GM23338 (cell line): ENCODE data around the gene CUX1. TPM values are rescaled to one million over a fixed set of nuclear protein-coding genes. Genes with fewer than 3 reads are reported as not detected.
"Not testable (repeated sequence)": the region's sequence is repeated elsewhere in the genome, so short reads cannot be mapped to it uniquely, and the experiment has no call there.

Experiments used
- ATAC-seq: fragments of 200-7000 bp; cut with Tn5 transposase; 3 replicates; pipeline ENCODE4 v1.9.1; 2020
- DNase-seq: peaks from one replicate; pipeline ENCODE4 v3.0.0-alpha.2; 2015; ENCODE audit warnings: low spot score
- H2AFZ ChIP-seq: fragments of 200-600 bp; sonication (generic); 2 replicates; pipeline ENCODE4 v1.8.0; 2016; ENCODE audit warnings: antibody characterized with exemption, mild to moderate bottlenecking, moderate library complexity
- H3F3A ChIP-seq: fragments of 200-600 bp; sonication (generic); replicated peaks from 2 replicates; pipeline ENCODE4 v1.8.0; 2017; ENCODE audit warnings: antibody characterized with exemption, mixed run types, low read depth
- H3K27ac ChIP-seq: fragments of 200-600 bp; sonication (generic); 2 replicates; pipeline ENCODE4 v1.6.1; 2016; ENCODE audit warnings: low read depth
- H3K27me3 ChIP-seq: fragments of 200-600 bp; sonication (generic); 2 replicates; pipeline ENCODE4 v1.8.0; 2016; ENCODE audit warnings: mild to moderate bottlenecking, mixed run types, moderate library complexity; ENCODE audit not compliant: insufficient read depth
- H3K36me3 ChIP-seq: fragments of 200-600 bp; sonication (generic); 2 replicates; pipeline ENCODE4 v1.8.0; 2016; ENCODE audit warnings: mild to moderate bottlenecking; ENCODE audit not compliant: insufficient read depth
- H3K4me1 ChIP-seq: fragments of 200-600 bp; sonication (generic); 2 replicates; pipeline ENCODE4 v1.8.0; 2016; ENCODE audit warnings: mild to moderate bottlenecking, moderate library complexity; ENCODE audit not compliant: insufficient read depth
- H3K4me2 ChIP-seq: fragments of 200-600 bp; sonication (generic); 2 replicates; pipeline ENCODE4 v1.7.1; 2017; ENCODE audit warnings: mixed run types
- H3K4me3 ChIP-seq: fragments of 200-600 bp; sonication (generic); 2 replicates; pipeline ENCODE4 v1.6.1; 2016; ENCODE audit warnings: mixed run types
- H3K79me2 ChIP-seq: fragments of 200-600 bp; sonication (generic); replicated peaks from 2 replicates; pipeline ENCODE4 v1.8.0; 2017; ENCODE audit warnings: mild to moderate bottlenecking; ENCODE audit not compliant: insufficient read depth
- H3K9me2 ChIP-seq: fragments of 200-600 bp; sonication (generic); 2 replicates; pipeline ENCODE4 v1.8.0; 2017; ENCODE audit not compliant: insufficient read depth
- H4K20me1 ChIP-seq: fragments of 200-600 bp; sonication (generic); replicated peaks from 2 replicates; pipeline ENCODE4 v1.8.0; 2017; ENCODE audit warnings: mild to moderate bottlenecking; ENCODE audit not compliant: insufficient read depth
- H3K27ac Mint-ChIP-seq: 2 replicates; pipeline ENCODE4 v1.8.0; 2020; ENCODE audit warnings: inconsistent platforms, mild to moderate bottlenecking, moderate library complexity, mixed read lengths
- H3K27me3 Mint-ChIP-seq: 3 replicates; pipeline ENCODE4 v1.8.0; 2022; ENCODE audit warnings: low read depth, mild to moderate bottlenecking, moderate library complexity, mixed read lengths, inconsistent platforms; ENCODE audit not compliant: insufficient read depth, poor library complexity
- H3K36me3 Mint-ChIP-seq: 3 replicates; pipeline ENCODE4 v1.8.0; 2021; ENCODE audit warnings: low read depth, mild to moderate bottlenecking, inconsistent platforms, moderate library complexity, mixed read lengths
- H3K4me1 Mint-ChIP-seq: 3 replicates; pipeline ENCODE4 v1.8.0; 2020; ENCODE audit warnings: mild to moderate bottlenecking, inconsistent platforms, mixed read lengths
- H3K4me3 Mint-ChIP-seq: 3 replicates; pipeline ENCODE4 v1.8.0; 2021; ENCODE audit warnings: moderate library complexity, mild to moderate bottlenecking, inconsistent platforms, mixed read lengths
- H3K9me3 Mint-ChIP-seq: 3 replicates; pipeline ENCODE4 v1.8.0; 2020; ENCODE audit warnings: moderate library complexity, mild to moderate bottlenecking, inconsistent platforms, mixed read lengths
- CREB1 ChIP-seq: fragments of 250-450 bp; sonication (Bioruptor Pico); IDR thresholded peaks from 2 replicates; pipeline ENCODE4 v1.5.0; 2020; ENCODE audit warnings: low read depth, mild to moderate bottlenecking, moderate library complexity
- CTCF ChIP-seq, 2 experiments: fragments of 200-600 bp in 1 of 2; sonication (generic) in 1 of 2; conservative IDR thresholded peaks; 2 replicates each; pipeline versions ENCODE4 v1.5.1 to v1.6.1; 2016 to 2017; ENCODE audit warnings: antibody characterized with exemption in 2 of 2, low read depth in 2 of 2, mild to moderate bottlenecking in 2 of 2, moderate library complexity in 1 of 2
- ETS1 ChIP-seq: IDR thresholded peaks from 2 replicates; pipeline ENCODE4 v1.6.1; 2016; ENCODE audit warnings: antibody characterized with exemption
- EZH2phosphoT487 ChIP-seq: fragments of 200-600 bp; sonication (generic); IDR thresholded peaks from one replicate; pipeline ENCODE4 v1.8.1; 2018; ENCODE audit warnings: antibody characterized with exemption; ENCODE audit not compliant: unreplicated experiment
- JUNB ChIP-seq: IDR thresholded peaks from one replicate; pipeline ENCODE4 v1.6.1; 2016; ENCODE audit warnings: antibody characterized with exemption; ENCODE audit not compliant: unreplicated experiment
- POLR2AphosphoS5 ChIP-seq: IDR thresholded peaks from 2 replicates; pipeline ENCODE4 v1.6.1; 2016; ENCODE audit warnings: antibody characterized with exemption, low read depth
- REST ChIP-seq: IDR thresholded peaks from one replicate; pipeline ENCODE4 v1.6.1; 2018; ENCODE audit warnings: antibody characterized with exemption; ENCODE audit not compliant: unreplicated experiment
- STAT1 ChIP-seq: IDR thresholded peaks from one replicate; pipeline ENCODE4 v1.6.1; 2016; ENCODE audit warnings: antibody characterized with exemption; ENCODE audit not compliant: unreplicated experiment
- ZNF331 ChIP-seq: fragments of 250-450 bp; sonication (Bioruptor Pico); IDR thresholded peaks from 2 replicates; pipeline ENCODE4 v1.5.0; 2020; ENCODE audit warnings: low read depth, mild to moderate bottlenecking, moderate library complexity
- ZNF462 ChIP-seq: fragments of 250-450 bp; sonication (Bioruptor Pico); IDR thresholded peaks from 2 replicates; pipeline ENCODE4 v1.5.0; 2020; ENCODE audit warnings: mild to moderate bottlenecking, moderate library complexity
- polyA plus RNA-seq: library from polyadenylated mRNA; unstranded; fragments of >200 nt; fragmentation: Nextera tagmentation; extraction: Ambion mirVana; gene quantifications from 2 replicates; pipeline ENCODE4 v1.2.1, GENCODE V29; 2016
- total RNA-seq: library from RNA; depleted of rRNA; stranded (reverse); fragments of >200 nt; shearing (Covaris generic); gene quantifications from 2 replicates; pipeline ENCODE4 v1.2.3, GENCODE V29; 2014

Gene CUX1
- total and polyA plus RNA-seq, 2 experiments from 2014 or later = 49.9 to 64.0 TPM

DNA sequence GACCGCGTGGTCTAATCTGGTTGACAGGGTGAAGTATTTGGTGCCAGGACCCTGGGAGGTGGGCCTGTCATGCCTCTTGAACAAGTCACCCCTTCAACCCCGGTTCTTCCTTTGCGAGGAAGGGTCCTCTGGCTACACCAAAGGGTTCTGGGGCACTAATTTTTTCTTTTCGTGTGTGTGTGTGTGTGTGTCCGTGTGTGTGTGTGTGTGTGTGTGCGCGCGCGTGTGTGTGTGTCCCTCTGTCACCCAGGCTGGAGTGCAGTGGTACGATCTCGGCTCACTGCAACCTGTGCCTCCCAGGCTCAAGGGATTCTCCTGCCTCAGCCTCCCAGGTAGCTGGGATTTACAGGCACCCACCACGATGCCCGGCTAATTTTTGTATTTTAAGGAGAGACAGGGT lies 483.9 kb downstream of the CUX1 start:
- peaks cover 21% of the 10 kb centered on the region for H4K20me1 ChIP-seq
- not testable (repeated sequence) for H3K4me1 Mint-ChIP-seq, H3K27ac ChIP-seq, H3K27ac Mint-ChIP-seq, H3K4me3 ChIP-seq, H3K4me1 ChIP-seq, H3K79me2 ChIP-seq, H2AFZ ChIP-seq, H3K36me3 Mint-ChIP-seq, H3K4me2 ChIP-seq, H3K27me3 ChIP-seq, H3F3A ChIP-seq, H3K9me3 Mint-ChIP-seq, H3K36me3 ChIP-seq, H3K9me2 ChIP-seq, DNase-seq, H3K4me3 Mint-ChIP-seq, ATAC-seq
- H3K27me3 Mint-ChIP-seq = peaks cover 17% of the 10 kb centered on the region

GRCh38 chr7:102302025-102302424 lies 484.6 kb downstream of the CUX1 start:
- Mint-ChIP-seq H3K27me3 (peaks cover 14% of the 10 kb centered on the region), H3K9me3 (no peaks in the 10 kb centered on the region), H3K4me3 (no peak overlapping the region), H3K36me3 (no peaks in the 10 kb centered on the region), H3K27ac (no peak overlapping the region), H3K4me1 (peaks cover 6% of the 10 kb centered on the region)
- Histone ChIP-seq H2AFZ (no peak overlapping the region), H3K27me3 (peaks cover 5% of the 10 kb centered on the region; the same call in 1 of the 2 replicates), H3F3A (0 out of 2 replicates have a peak, but pooled peaks cover 5% of the 10 kb centered on the region), H3K9me2 (no peaks in the 10 kb centered on the region), H3K4me1 (peaks cover 5% of the 10 kb centered on the region; the same call in 1 of the 2 replicates), H3K36me3 (no peaks in the 10 kb centered on the region), H3K4me3 (no peak overlapping the region), H4K20me1 (peaks cover 21% of the 10 kb centered on the region), H3K4me2 (no peak overlapping the region), H3K27ac (no peak overlapping the region), H3K79me2 (no peaks in the 10 kb centered on the region)
- ATAC-seq (no peak), DNase-seq (no peak)
- TF ChIP-seq EZH2phosphoT487 = no peak
- no peak for TF ChIP-seq ZNF462 (CRISPR knock-in tag)
- TF ChIP-seq REST = no peak
- TF ChIP-seq ZNF331 (CRISPR knock-in tag) = no peak
- no peak for TF ChIP-seq STAT1
- TF ChIP-seq CREB1 (CRISPR knock-in tag) = no peak
- TF ChIP-seq CTCF (conservative IDR thresholded peaks at IDR 0.05; ENCODE audit: low read depth in 2 of 2) = no peak
- no peak for TF ChIP-seq ETS1
- no peak for TF ChIP-seq POLR2AphosphoS5
- TF ChIP-seq JUNB = no peak
